Prostate gland (tissue), 2 donors: ENCODE data around the gene LDLRAD4.

Experiments used
- POLR2A ChIP-seq: fragments of 450-650 bp; IDR thresholded peaks from one replicate; pipeline ENCODE4 v1.6.1; 2016; ENCODE audit warnings: antibody characterized with exemption, mild to moderate bottlenecking
- TF ChIP-seq, protein P1 (sequence below), 4 experiments: fragments of 200-600 bp in 2 of 4; fragments of 450-650 bp in 2 of 4; sonication (generic) in 2 of 4; IDR thresholded peaks; 1 replicate in 3 of 4; 2 replicates in 1 of 4; pipeline ENCODE4 v1.5.1; 2016 to 2019; ENCODE audit warnings: antibody characterized with exemption in 4 of 4, mild to moderate bottlenecking in 2 of 4, moderate library complexity in 2 of 4

GRCh38 chr18:13259701-13260100 is 41.1 kb downstream of the LDLRAD4 start:
- TF ChIP-seq, protein P1, sequence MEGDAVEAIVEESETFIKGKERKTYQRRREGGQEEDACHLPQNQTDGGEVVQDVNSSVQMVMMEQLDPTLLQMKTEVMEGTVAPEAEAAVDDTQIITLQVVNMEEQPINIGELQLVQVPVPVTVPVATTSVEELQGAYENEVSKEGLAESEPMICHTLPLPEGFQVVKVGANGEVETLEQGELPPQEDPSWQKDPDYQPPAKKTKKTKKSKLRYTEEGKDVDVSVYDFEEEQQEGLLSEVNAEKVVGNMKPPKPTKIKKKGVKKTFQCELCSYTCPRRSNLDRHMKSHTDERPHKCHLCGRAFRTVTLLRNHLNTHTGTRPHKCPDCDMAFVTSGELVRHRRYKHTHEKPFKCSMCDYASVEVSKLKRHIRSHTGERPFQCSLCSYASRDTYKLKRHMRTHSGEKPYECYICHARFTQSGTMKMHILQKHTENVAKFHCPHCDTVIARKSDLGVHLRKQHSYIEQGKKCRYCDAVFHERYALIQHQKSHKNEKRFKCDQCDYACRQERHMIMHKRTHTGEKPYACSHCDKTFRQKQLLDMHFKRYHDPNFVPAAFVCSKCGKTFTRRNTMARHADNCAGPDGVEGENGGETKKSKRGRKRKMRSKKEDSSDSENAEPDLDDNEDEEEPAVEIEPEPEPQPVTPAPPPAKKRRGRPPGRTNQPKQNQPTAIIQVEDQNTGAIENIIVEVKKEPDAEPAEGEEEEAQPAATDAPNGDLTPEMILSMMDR (IDR thresholded peaks at IDR 0.05), result no peak
- no peak for TF ChIP-seq POLR2A
